Measurements from ENCODE around the gene G3BP1.

Gene G3BP1

DNA sequence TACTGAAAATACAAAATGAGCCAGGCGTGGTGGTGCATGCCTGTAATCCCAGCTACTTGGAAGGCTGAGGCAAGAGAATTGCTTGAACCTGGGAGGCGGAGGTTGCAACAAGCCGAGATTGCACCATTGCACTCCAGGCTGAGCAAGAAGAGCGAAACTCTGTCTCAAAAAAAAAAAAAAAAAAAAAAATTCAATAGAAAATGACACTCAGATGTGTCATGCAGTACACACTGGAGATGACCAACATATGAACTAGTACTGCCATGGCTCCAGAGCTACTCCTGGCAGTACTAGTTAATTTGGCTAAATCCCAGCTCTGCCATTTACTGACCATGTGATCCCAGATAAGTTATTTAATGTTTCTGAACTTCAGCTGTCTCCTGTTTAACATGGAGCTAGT lies 20.7 kb upstream of the G3BP1 start:
- in situ Hi-C loops (cut with HindIII; ENCODE audit: low sequenced_read_pairs), result no loop called here
- no peak for DNase-seq (ENCODE audit: low read depth)
- no peak overlapping the region for H3K4me3 ChIP-seq (ENCODE audit: low read depth, low read length)
- TF ChIP-seq, protein P1, sequence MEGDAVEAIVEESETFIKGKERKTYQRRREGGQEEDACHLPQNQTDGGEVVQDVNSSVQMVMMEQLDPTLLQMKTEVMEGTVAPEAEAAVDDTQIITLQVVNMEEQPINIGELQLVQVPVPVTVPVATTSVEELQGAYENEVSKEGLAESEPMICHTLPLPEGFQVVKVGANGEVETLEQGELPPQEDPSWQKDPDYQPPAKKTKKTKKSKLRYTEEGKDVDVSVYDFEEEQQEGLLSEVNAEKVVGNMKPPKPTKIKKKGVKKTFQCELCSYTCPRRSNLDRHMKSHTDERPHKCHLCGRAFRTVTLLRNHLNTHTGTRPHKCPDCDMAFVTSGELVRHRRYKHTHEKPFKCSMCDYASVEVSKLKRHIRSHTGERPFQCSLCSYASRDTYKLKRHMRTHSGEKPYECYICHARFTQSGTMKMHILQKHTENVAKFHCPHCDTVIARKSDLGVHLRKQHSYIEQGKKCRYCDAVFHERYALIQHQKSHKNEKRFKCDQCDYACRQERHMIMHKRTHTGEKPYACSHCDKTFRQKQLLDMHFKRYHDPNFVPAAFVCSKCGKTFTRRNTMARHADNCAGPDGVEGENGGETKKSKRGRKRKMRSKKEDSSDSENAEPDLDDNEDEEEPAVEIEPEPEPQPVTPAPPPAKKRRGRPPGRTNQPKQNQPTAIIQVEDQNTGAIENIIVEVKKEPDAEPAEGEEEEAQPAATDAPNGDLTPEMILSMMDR (IDR thresholded peaks at IDR 0.05; ENCODE audit: low read depth, low read length, missing control alignments), result no peak

DNA sequence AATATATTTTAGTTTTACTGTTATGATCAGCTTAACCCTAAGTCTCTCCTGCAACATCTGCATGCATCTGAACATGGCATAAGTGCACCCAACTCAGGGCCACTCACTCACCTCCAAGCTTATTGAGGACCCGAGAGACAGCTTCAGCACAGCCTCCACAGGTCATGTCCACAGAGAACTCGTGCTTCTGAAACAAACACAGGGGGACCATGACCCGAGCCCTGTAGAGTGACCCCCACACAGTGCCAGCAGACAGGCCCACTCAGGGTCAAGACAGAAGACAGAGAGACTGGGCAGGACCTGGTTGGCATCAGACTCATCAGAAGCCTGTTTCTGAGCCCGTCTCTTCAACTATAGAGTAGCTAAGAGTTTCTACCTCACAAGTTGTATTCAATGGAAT lies 20.2 kb upstream of the G3BP1 start:
- DNase-seq (ENCODE audit: low read depth), result no peak
- TF ChIP-seq, protein P1 (IDR thresholded peaks at IDR 0.05; ENCODE audit: low read depth, low read length, missing control alignments), result no peak
- H3K4me3 ChIP-seq (ENCODE audit: low read depth, low read length), result no peak overlapping the region
- in situ Hi-C loops (cut with HindIII; ENCODE audit: low sequenced_read_pairs), result no loop called here

DNA sequence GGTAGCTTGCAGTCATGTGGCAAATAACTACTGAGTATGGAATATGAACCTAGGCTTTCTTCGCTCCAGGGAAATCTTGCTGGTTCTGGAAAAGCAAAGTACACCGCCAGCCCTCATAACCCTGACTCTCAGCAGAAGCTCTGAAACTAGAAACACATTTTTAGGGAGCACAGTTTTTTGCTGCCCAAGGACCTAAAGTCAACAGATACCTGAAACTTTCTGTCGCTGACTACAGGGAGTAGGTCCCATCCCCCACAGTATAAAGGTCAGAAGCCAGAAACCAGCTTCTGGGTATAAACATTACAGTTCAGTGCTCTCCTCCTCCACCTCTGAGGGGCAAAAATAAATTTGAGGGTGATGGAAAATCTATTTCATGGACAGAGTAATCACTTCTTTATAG lies 16.4 kb upstream of the G3BP1 start:
- TF ChIP-seq, protein P1 (IDR thresholded peaks at IDR 0.05; ENCODE audit: low read depth, low read length, missing control alignments), result no peak
- no peak for DNase-seq (ENCODE audit: low read depth)
- in situ Hi-C loops (cut with HindIII; ENCODE audit: low sequenced_read_pairs), result no loop called here
- no peak overlapping the region for H3K4me3 ChIP-seq (ENCODE audit: low read depth, low read length)

DNA sequence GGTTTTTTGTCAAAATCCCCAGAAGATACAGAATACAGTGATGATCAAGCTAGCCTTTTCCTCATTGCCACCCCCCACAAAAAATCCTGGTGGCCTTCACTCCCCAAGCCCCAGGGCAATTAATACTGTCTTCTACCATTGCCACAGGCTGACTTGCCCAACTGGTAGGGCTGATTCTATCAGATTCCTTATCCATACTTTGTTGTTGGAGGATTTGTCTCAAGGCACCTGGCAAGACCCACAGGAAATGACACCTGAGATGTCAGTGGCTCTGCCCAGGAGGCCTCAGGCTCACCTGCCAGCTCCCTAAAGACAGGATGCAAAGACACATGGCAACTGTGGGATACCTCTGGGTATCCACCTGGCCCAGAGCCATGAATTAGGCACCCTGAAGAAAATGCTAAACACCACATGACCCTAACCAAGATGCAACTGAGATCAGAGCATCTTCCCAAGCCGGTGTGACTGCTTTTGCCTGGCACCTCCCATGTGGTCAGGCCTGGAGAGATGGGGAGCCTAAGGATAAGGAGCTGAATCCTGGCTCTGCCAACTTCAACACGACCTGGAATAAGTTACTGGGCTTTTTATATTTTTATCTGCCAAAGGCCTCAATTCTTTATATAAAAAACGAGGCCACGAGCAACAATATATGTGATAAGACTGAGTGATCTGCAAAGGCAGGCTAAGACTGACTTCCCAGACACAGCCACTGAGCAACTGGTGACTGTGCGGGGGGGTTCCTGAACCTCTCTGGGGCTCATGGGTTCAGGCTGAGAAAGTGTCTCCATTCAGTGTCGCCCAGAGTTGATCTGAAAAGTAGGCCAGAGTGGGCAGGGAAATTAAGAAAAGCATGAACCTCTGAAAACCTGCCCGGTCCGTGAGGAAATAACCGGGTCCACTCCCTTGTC lies 14.3 kb upstream of the G3BP1 start:
- in situ Hi-C loops (cut with HindIII; ENCODE audit: low sequenced_read_pairs), result no loop called here
- DNase-seq (ENCODE audit: low read depth), result no peak
- peak overlapping the region; percentile 88 for H3K4me3 ChIP-seq (ENCODE audit: low read depth, low read length)
- TF ChIP-seq, protein P1 (IDR thresholded peaks at IDR 0.05; ENCODE audit: low read depth, low read length, missing control alignments), result no peak

DNA sequence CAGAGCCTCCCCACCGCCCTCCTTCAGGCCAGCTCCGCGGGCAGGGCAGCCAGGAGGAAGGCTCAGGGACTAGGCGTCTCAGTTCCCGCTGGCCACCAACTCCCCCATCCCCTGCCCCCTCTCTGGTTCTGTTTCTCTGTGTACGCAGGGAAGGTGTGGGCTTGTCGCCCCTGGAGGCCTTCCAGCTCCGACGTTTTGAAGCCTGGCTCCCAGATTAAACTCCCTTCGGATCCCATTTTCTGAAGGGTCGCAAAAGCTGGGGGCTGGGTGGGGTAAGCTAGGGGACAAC lies 13.7 kb upstream of the G3BP1 start:
- TF ChIP-seq, protein P1 (IDR thresholded peaks at IDR 0.05; ENCODE audit: low read depth, low read length, missing control alignments), result no peak
- H3K4me3 ChIP-seq (ENCODE audit: low read depth, low read length), result peak overlapping the region; percentile 88
- in situ Hi-C loops (cut with HindIII; ENCODE audit: low sequenced_read_pairs), result no loop called here
- no peak for DNase-seq (ENCODE audit: low read depth)

DNA sequence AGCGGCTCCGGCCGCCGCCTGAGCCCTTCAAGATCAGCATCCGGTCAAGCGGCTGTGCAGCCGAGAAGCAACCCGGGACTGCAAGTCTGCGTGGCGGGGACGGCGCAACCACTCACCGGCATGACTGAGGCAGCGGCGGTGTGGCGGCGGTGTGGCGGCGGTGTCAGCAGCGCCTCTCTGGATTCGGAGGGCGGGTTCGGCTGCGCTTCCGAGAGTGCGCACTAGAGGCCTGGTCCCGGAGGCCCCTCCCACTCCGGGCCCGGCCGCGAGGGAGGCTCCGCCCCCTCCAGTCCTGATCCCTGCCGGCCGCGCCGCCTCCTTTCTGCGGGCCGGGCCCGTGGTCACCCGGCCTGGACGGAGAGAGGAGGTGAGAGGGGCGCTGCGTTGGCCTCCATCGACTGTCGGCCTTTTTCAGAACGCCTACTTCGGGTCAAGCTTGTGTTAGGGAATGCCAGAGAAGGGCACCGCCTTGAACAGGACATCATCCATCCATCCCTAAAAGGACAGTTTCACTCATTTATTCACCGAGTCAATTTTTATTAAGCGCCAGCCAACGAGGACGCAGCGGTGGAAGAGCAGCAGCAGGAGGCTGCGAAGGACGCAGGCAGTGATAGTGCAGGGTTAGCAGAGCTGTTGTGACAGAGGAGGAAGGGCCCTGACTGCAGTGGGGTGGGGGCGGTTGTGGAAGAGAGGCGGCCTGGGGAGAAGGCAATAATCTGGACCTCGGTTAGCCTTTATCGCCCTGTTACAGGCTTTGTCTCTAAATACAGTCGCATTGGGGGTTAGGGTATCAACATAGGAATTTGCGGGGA lies 13.1 kb upstream of the G3BP1 start, which contains the start of gene ATOX1:
Gene ATOX1 (minus strand): TSS at position 202 of the 812 bp plus-strand sequence. CDS start 80 bp downstream, at position 122.
- H3K4me3 ChIP-seq (ENCODE audit: low read depth, low read length), result peak within 1 kb of the TSS; percentile 88
- TF ChIP-seq, protein P1 (IDR thresholded peaks at IDR 0.05; ENCODE audit: low read depth, low read length, missing control alignments), result no peak

More for the DNA sequence above, 13.1 kb upstream of the G3BP1 start, which contains the start of gene ATOX1:
- in situ Hi-C loops (cut with HindIII; ENCODE audit: low sequenced_read_pairs), result no loop called here
- DNase-seq (ENCODE audit: low read depth), result peak; percentile 56
